A375 (cell line): ENCODE results near the gene CHMP1B. TPM values are rescaled to one million over a fixed set of nuclear protein-coding genes. Genes with fewer than 3 reads are reported as not detected.

Source experiments
- total RNA-seq: library from RNA; depleted of rRNA; stranded (reverse); fragments of >200 nt; shearing (Covaris generic); gene quantifications from 2 replicates; pipeline ENCODE4 v1.2.3, GENCODE V29; 2014; rRNA removed

Gene CHMP1B, protein sequence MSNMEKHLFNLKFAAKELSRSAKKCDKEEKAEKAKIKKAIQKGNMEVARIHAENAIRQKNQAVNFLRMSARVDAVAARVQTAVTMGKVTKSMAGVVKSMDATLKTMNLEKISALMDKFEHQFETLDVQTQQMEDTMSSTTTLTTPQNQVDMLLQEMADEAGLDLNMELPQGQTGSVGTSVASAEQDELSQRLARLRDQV
- 50.1 and 56.1 TPM in 2 replicates for total RNA-seq

DNA sequence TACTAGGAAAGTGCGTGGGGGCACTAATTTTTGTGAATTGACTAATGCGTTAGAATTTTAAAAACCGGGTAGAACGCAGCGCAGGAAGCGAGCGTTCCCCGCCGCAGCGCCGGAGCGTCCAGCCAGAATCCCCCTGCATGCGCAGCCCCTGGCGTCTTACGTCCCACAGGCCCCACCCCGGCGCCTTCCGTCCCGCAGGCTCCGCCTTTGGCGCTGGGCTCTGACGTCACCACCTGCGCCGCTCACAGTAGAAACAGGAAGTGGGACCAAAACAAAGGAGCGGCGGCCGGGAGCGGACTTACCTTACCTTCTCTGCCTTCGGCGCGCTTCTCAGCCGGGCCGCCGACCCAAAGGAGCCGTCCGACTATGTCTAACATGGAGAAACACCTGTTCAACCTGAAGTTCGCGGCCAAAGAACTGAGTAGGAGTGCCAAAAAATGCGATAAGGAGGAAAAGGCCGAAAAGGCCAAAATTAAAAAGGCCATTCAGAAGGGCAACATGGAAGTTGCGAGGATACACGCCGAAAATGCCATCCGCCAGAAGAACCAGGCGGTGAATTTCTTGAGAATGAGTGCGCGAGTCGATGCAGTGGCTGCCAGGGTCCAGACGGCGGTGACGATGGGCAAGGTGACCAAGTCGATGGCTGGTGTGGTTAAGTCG, at the start of gene CHMP1B:
Gene CHMP1B (plus strand): TSS at position 268 of the 660 bp plus-strand sequence. CDS start 99 bp downstream, at position 367.

Other genes starting within 250 kb of the CHMP1B start
- gene SLC35G4, start 241.8 kb upstream of the CHMP1B start, total RNA-seq, result not detected in 2 replicates
- 1.5 and 2.3 TPM in 2 replicates for gene GNAL, start 162.1 kb upstream of the CHMP1B start, total RNA-seq
- 7.8 and 11.3 TPM in 2 replicates for gene MPPE1, start 56.9 kb downstream of the CHMP1B start, total RNA-seq
- gene IMPA2, start 130.1 kb downstream of the CHMP1B start, total RNA-seq, result 22.5 and 28.7 TPM in 2 replicates
- not detected in 2 replicates for gene ANKRD62, start 242.4 kb downstream of the CHMP1B start, total RNA-seq